Measurements from ENCODE around the gene EPB41L2. TPM values are rescaled to one million over a fixed set of nuclear protein-coding genes. Genes with fewer than 3 reads are reported as not detected.
"Not testable (repeated sequence)": the region's sequence is repeated elsewhere in the genome, so short reads cannot be mapped to it uniquely, and the experiment has no call there.

Gene EPB41L2
- total RNA-seq, 1 experiment from 2014 or later = 181 TPM

GRCh38 chr6:130920969-130921368, 142.1 kb downstream of the EPB41L2 start:
- no TSS peak for BruUV-seq (replicated peaks)
- TF ChIP-seq EZH2 (IDR thresholded peaks at IDR 0.05; ENCODE audit: borderline replicate concordance, low read depth, low read length, poor library complexity, severe bottlenecking) (no peak), CTCF (conservative IDR thresholded peaks at IDR 0.05; ENCODE audit: low read depth, low read length) (no peak)
- H3K4me3 ChIP-seq (ENCODE audit: low read depth, low read length, poor library complexity, severe bottlenecking) = no peak overlapping the region
- H3K27ac ChIP-seq (ENCODE audit: low read depth, low read length, poor library complexity, severe bottlenecking) = no peak overlapping the region
- CTCF ChIA-PET = no interaction called here
- peaks cover 3% of the 10 kb centered on the region for H3K36me3 ChIP-seq (ENCODE audit: insufficient read depth, low read length, poor library complexity, severe bottlenecking)
- H3K4me1 ChIP-seq (ENCODE audit: insufficient read depth, low read length, poor library complexity, severe bottlenecking) = no peaks in the 10 kb centered on the region
- H3K27me3 ChIP-seq (replicated peaks; ENCODE audit: insufficient read depth, low read depth, low read length, poor library complexity) = no peaks in the 10 kb centered on the region
- POLR2A ChIA-PET (ENCODE audit: low non-redundant PET) = no interaction called here
- DNase-seq (ENCODE audit: low spot score) = no peak
- no peaks in the 10 kb centered on the region for H3K9me3 ChIP-seq (ENCODE audit: low read depth, low read length, poor library complexity, severe bottlenecking)
- intact Hi-C loops (cut with micrococcal nuclease; ENCODE audit: unreplicated experiment) = no loop called here

GRCh38 chr6:130918171-130918570, 144.9 kb downstream of the EPB41L2 start:
- Histone ChIP-seq H3K9me3 (ENCODE audit: low read depth, low read length, poor library complexity, severe bottlenecking) (no peaks in the 10 kb centered on the region), H3K4me1 (ENCODE audit: insufficient read depth, low read length, poor library complexity, severe bottlenecking) (no peaks in the 10 kb centered on the region), H3K4me3 (ENCODE audit: low read depth, low read length, poor library complexity, severe bottlenecking) (no peak overlapping the region), H3K27ac (ENCODE audit: low read depth, low read length, poor library complexity, severe bottlenecking) (no peak overlapping the region), H3K36me3 (ENCODE audit: insufficient read depth, low read length, poor library complexity, severe bottlenecking) (no peaks in the 10 kb centered on the region), H3K27me3 (replicated peaks; ENCODE audit: insufficient read depth, low read depth, low read length, poor library complexity) (no peaks in the 10 kb centered on the region)
- intact Hi-C loops (cut with micrococcal nuclease; ENCODE audit: unreplicated experiment) = no loop called here
- DNase-seq (ENCODE audit: low spot score) = no peak
- no TSS peak for BruUV-seq (replicated peaks)
- ChIA-PET CTCF (no interaction called here), POLR2A (ENCODE audit: low non-redundant PET) (no interaction called here)
- TF ChIP-seq EZH2 (IDR thresholded peaks at IDR 0.05; ENCODE audit: borderline replicate concordance, low read depth, low read length, poor library complexity, severe bottlenecking) (no peak), CTCF (conservative IDR thresholded peaks at IDR 0.05; ENCODE audit: low read depth, low read length) (no peak)

- POLR2A ChIA-PET (ENCODE audit: low non-redundant PET) = not testable (repeated sequence)
These were observed 147.4 kb downstream of the EPB41L2 start for GRCh38 chr6:130915606-130916005.

GRCh38 chr6:130913120-130913519, 149.9 kb downstream of the EPB41L2 start:
- Histone ChIP-seq H3K4me3 (ENCODE audit: low read depth, low read length, poor library complexity, severe bottlenecking) (no peak overlapping the region), H3K27ac (ENCODE audit: low read depth, low read length, poor library complexity, severe bottlenecking) (no peak overlapping the region), H3K4me1 (ENCODE audit: insufficient read depth, low read length, poor library complexity, severe bottlenecking) (no peaks in the 10 kb centered on the region), H3K36me3 (ENCODE audit: insufficient read depth, low read length, poor library complexity, severe bottlenecking) (no peaks in the 10 kb centered on the region), H3K27me3 (replicated peaks; ENCODE audit: insufficient read depth, low read depth, low read length, poor library complexity) (no peaks in the 10 kb centered on the region), H3K9me3 (ENCODE audit: low read depth, low read length, poor library complexity, severe bottlenecking) (peaks cover 3% of the 10 kb centered on the region)
- no peak for TF ChIP-seq CTCF (conservative IDR thresholded peaks at IDR 0.05; ENCODE audit: low read depth, low read length)
- TF ChIP-seq EZH2 (IDR thresholded peaks at IDR 0.05; ENCODE audit: borderline replicate concordance, low read depth, low read length, poor library complexity, severe bottlenecking) = no peak
- POLR2A ChIA-PET (ENCODE audit: low non-redundant PET) = no interaction called here
- CTCF ChIA-PET = no interaction called here
- intact Hi-C loops (cut with micrococcal nuclease; ENCODE audit: unreplicated experiment) = no loop called here
- no peak for DNase-seq (ENCODE audit: low spot score)
- BruUV-seq (replicated peaks) = no TSS peak

More at GRCh38 chr6:130915606-130916005, 147.4 kb downstream of the EPB41L2 start:
- CTCF ChIA-PET; H3K9me3 ChIP-seq (ENCODE audit: low read depth, low read length, poor library complexity, severe bottlenecking); BruUV-seq (replicated peaks); H3K4me3 ChIP-seq (ENCODE audit: low read depth, low read length, poor library complexity, severe bottlenecking); H3K27ac ChIP-seq (ENCODE audit: low read depth, low read length, poor library complexity, severe bottlenecking); H3K36me3 ChIP-seq (ENCODE audit: insufficient read depth, low read length, poor library complexity, severe bottlenecking); intact Hi-C loops (cut with micrococcal nuclease; ENCODE audit: unreplicated experiment); DNase-seq (ENCODE audit: low spot score); H3K27me3 ChIP-seq (replicated peaks; ENCODE audit: insufficient read depth, low read depth, low read length, poor library complexity); H3K4me1 ChIP-seq (ENCODE audit: insufficient read depth, low read length, poor library complexity, severe bottlenecking): not testable (repeated sequence)
